ENCODE results near the gene LHFPL3.

The LHFPL3 gene

DNA sequence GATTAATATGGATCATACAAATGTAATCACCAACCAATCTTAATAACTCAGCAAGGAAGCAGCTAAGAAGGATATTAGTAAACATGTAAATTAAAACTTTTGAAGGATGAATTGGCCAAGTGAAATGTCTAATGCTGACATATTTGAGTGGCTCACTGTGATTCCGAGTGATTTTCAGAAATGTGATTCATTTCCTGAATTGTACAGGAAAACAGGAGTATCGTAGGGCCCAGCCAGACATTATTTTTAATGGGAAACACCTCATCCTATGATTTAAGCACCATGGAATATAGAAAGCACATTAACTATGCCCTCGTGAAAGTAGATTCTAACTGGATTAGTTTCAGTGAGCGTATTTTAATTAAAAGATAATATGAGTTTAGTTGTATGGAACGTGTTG lies 82.3 kb downstream of the LHFPL3 start:
- no peaks in the 10 kb centered on the region for H3K27me3 ChIP-seq (replicated peaks; ENCODE audit: control insufficient read depth, insufficient read depth, low read length, poor library complexity, severe bottlenecking)
- H3K9me3 ChIP-seq (ENCODE audit: control insufficient read depth, low read length): no peaks in the 10 kb centered on the region
- H3K4me1 ChIP-seq (ENCODE audit: control insufficient read depth, insufficient read depth, low read length, poor library complexity, severe bottlenecking): no peaks in the 10 kb centered on the region
- H3K36me3 ChIP-seq (ENCODE audit: control insufficient read depth, insufficient read depth, low read length): no peaks in the 10 kb centered on the region
- no peak overlapping the region for H3K27ac ChIP-seq (ENCODE audit: insufficient read depth, low read length, poor library complexity, severe bottlenecking)
- H3K4me3 ChIP-seq (ENCODE audit: insufficient read depth, low read depth, low read length, poor library complexity, severe bottlenecking): no peak overlapping the region
- DNase-seq: no peak

DNA sequence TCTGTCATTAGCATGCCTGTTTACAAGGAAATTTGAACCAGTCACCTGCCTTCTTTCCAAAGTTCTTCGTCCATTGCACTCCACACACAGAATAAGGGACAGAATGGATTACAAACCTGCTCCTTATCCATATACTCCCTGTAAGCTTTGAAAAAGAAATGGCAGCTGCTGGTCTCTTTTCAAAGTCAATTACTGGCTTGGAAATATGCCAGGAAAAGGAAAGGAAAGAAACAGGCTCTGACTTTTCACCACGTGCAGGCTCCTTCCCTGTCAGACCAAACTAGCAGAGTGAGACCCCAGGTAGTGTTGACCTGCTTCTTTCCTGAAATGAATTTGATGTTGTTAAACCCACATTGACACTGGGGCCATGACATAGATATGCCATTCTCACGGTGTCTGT lies 84.5 kb downstream of the LHFPL3 start:
- H3K36me3 ChIP-seq (ENCODE audit: control insufficient read depth, insufficient read depth, low read length): no peaks in the 10 kb centered on the region
- no peak for DNase-seq
- no peak overlapping the region for H3K27ac ChIP-seq (ENCODE audit: insufficient read depth, low read length, poor library complexity, severe bottlenecking)
- no peak overlapping the region for H3K4me3 ChIP-seq (ENCODE audit: insufficient read depth, low read depth, low read length, poor library complexity, severe bottlenecking)
- H3K27me3 ChIP-seq (replicated peaks; ENCODE audit: control insufficient read depth, insufficient read depth, low read length, poor library complexity, severe bottlenecking): no peaks in the 10 kb centered on the region
- H3K4me1 ChIP-seq (ENCODE audit: control insufficient read depth, insufficient read depth, low read length, poor library complexity, severe bottlenecking): no peaks in the 10 kb centered on the region
- H3K9me3 ChIP-seq (ENCODE audit: control insufficient read depth, low read length): no peaks in the 10 kb centered on the region

DNA sequence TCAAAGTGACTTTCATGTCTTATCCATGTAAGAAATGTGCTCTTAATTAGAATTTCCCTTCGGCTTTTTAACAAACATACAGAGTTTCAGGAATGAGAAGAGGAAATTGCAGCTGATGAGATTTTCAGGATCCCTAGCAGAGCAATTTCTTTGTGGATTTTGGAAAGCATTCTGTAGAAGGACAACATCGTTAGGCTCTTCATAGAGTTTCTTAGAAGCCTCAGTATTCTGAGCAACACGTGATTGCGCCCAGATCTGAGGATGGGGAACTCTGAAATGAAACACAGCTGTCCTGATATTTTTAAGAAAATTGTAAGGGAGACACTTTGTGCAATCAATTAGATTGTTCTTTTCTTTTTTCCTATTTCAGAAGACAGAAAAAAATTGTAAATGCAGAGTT lies 85.8 kb downstream of the LHFPL3 start:
- no peak overlapping the region for H3K4me3 ChIP-seq (ENCODE audit: insufficient read depth, low read depth, low read length, poor library complexity, severe bottlenecking)
- H3K27ac ChIP-seq (ENCODE audit: insufficient read depth, low read length, poor library complexity, severe bottlenecking): no peak overlapping the region
- no peaks in the 10 kb centered on the region for H3K9me3 ChIP-seq (ENCODE audit: control insufficient read depth, low read length)
- H3K36me3 ChIP-seq (ENCODE audit: control insufficient read depth, insufficient read depth, low read length): no peaks in the 10 kb centered on the region
- no peak for DNase-seq
- no peaks in the 10 kb centered on the region for H3K27me3 ChIP-seq (replicated peaks; ENCODE audit: control insufficient read depth, insufficient read depth, low read length, poor library complexity, severe bottlenecking)
- H3K4me1 ChIP-seq (ENCODE audit: control insufficient read depth, insufficient read depth, low read length, poor library complexity, severe bottlenecking): no peaks in the 10 kb centered on the region

DNA sequence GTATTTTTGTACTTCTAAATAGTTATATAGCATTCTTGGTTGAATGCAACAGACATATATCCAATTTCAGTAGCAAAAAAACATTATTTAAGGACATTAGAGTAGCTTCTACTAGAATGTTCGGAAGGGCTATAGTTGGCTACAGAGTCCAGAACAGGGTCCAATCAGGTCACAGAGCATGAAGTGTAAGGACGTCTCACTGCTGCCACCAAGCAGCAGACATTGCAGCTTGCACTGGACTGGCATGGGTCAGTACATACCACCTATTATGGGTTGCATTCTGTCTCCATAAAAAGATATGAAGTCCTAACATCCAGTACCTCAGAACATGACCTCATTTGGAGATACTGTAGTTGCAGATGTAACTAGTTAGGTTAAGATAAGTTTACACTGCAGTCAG lies 87.3 kb downstream of the LHFPL3 start:
- Histone ChIP-seq H3K9me3 (ENCODE audit: control insufficient read depth, low read length) (no peaks in the 10 kb centered on the region), H3K27me3 (replicated peaks; ENCODE audit: control insufficient read depth, insufficient read depth, low read length, poor library complexity, severe bottlenecking) (no peaks in the 10 kb centered on the region), H3K4me1 (ENCODE audit: control insufficient read depth, insufficient read depth, low read length, poor library complexity, severe bottlenecking) (no peaks in the 10 kb centered on the region), H3K36me3 (ENCODE audit: control insufficient read depth, insufficient read depth, low read length) (no peaks in the 10 kb centered on the region), H3K27ac (ENCODE audit: insufficient read depth, low read length, poor library complexity, severe bottlenecking) (no peak overlapping the region), H3K4me3 (ENCODE audit: insufficient read depth, low read depth, low read length, poor library complexity, severe bottlenecking) (no peak overlapping the region)
- no peak for DNase-seq

DNA sequence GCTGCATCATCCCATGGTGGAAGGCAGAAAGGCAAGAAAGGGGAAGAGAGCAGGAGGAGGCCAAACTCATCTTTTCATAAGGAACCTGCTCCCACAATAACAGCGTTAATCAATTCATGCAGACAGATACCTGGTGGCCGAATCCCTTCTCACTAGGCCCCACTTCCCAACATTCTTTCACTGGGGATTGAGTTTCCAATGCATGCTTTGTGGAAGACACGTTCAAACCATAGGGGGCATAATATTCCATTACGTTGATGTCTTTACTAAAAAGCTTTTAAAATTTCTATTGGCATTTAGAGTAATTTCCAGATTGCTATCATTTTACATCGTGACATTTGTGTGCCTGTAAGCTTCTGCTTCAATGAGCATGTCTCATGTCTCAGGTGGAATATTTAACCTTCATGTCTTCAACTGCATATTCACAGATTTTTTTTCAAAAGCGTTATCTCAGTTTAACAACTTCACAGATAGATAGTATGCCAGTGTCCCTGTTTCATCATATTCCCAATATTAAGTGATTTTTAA lies 88.5 kb downstream of the LHFPL3 start:
- no peak overlapping the region for H3K4me3 ChIP-seq (ENCODE audit: insufficient read depth, low read depth, low read length, poor library complexity, severe bottlenecking)
- H3K36me3 ChIP-seq (ENCODE audit: control insufficient read depth, insufficient read depth, low read length): no peaks in the 10 kb centered on the region
- no peak for DNase-seq
- H3K27ac ChIP-seq (ENCODE audit: insufficient read depth, low read length, poor library complexity, severe bottlenecking): no peak overlapping the region
- no peaks in the 10 kb centered on the region for H3K9me3 ChIP-seq (ENCODE audit: control insufficient read depth, low read length)
- no peaks in the 10 kb centered on the region for H3K27me3 ChIP-seq (replicated peaks; ENCODE audit: control insufficient read depth, insufficient read depth, low read length, poor library complexity, severe bottlenecking)
- H3K4me1 ChIP-seq (ENCODE audit: control insufficient read depth, insufficient read depth, low read length, poor library complexity, severe bottlenecking): no peaks in the 10 kb centered on the region

DNA sequence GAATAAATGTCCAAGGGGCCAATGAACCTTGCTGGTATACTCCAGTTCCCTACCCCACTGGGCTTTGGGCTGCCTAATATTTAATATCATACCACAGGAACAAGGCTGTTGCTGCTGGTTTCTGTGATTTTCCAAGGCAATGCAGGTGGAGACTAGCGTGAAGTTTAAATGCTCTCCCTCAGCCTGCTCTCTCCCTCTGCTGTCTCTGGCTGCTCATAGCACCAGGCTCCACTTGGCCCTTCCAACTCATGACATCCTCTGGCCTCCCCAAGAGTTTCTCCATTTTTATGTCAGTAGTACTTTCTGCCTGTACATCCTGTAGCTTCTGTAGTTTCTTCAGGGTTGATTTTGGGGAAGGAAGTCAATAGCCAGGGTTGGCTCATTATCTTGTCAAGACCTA lies 103.5 kb downstream of the LHFPL3 start:
- Histone ChIP-seq H3K36me3 (ENCODE audit: control insufficient read depth, insufficient read depth, low read length) (no peaks in the 10 kb centered on the region), H3K9me3 (ENCODE audit: control insufficient read depth, low read length) (no peaks in the 10 kb centered on the region), H3K27ac (ENCODE audit: insufficient read depth, low read length, poor library complexity, severe bottlenecking) (no peak overlapping the region), H3K4me1 (ENCODE audit: control insufficient read depth, insufficient read depth, low read length, poor library complexity, severe bottlenecking) (no peaks in the 10 kb centered on the region), H3K27me3 (replicated peaks; ENCODE audit: control insufficient read depth, insufficient read depth, low read length, poor library complexity, severe bottlenecking) (no peaks in the 10 kb centered on the region), H3K4me3 (ENCODE audit: insufficient read depth, low read depth, low read length, poor library complexity, severe bottlenecking) (no peak overlapping the region)
- no peak for DNase-seq

DNA sequence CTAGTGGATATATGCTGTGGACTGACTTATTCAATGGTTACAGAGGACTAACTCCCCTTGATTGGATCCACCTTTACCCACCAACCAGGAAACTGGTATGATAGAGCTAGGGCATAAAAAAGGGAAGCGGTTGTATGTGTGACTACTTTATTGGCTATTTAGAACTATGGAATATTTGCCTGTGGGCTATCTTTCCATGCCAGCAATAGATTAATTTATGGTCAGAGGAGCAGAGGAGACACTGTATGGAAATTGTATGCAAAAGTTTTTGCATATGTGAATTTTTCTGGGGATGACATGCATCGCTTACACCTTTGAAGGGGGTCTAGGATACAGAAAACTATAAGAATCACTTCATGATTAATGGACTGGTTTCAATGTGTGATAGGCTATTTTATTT lies 105.7 kb downstream of the LHFPL3 start:
- Histone ChIP-seq H3K27me3 (replicated peaks; ENCODE audit: control insufficient read depth, insufficient read depth, low read length, poor library complexity, severe bottlenecking) (no peaks in the 10 kb centered on the region), H3K36me3 (ENCODE audit: control insufficient read depth, insufficient read depth, low read length) (no peaks in the 10 kb centered on the region), H3K4me3 (ENCODE audit: insufficient read depth, low read depth, low read length, poor library complexity, severe bottlenecking) (no peak overlapping the region), H3K4me1 (ENCODE audit: control insufficient read depth, insufficient read depth, low read length, poor library complexity, severe bottlenecking) (no peaks in the 10 kb centered on the region), H3K27ac (ENCODE audit: insufficient read depth, low read length, poor library complexity, severe bottlenecking) (no peak overlapping the region), H3K9me3 (ENCODE audit: control insufficient read depth, low read length) (no peaks in the 10 kb centered on the region)
- DNase-seq: no peak

DNA sequence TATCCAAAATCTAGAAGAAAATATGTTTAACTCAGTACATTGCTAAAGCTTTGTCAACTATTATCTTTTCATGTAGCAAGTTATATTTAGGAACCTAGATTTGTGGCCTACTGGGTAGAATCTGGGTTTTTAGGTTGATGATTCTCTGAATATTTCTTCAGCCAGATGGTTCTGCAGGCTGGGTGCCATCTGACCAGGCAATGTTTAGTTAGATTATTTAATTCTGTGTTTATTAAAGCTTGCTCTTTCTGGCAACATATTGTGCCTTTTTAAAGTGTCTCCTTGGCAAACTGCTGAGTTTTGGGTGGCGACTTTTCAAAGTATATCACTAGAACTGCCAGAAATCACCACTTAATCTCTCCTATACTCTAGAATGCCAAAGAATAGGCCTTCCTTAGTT lies 114.1 kb downstream of the LHFPL3 start:
- H3K9me3 ChIP-seq (ENCODE audit: control insufficient read depth, low read length): no peaks in the 10 kb centered on the region
- H3K4me1 ChIP-seq (ENCODE audit: control insufficient read depth, insufficient read depth, low read length, poor library complexity, severe bottlenecking): no peaks in the 10 kb centered on the region
- no peak for DNase-seq
- no peak overlapping the region for H3K4me3 ChIP-seq (ENCODE audit: insufficient read depth, low read depth, low read length, poor library complexity, severe bottlenecking)
- H3K27me3 ChIP-seq (replicated peaks; ENCODE audit: control insufficient read depth, insufficient read depth, low read length, poor library complexity, severe bottlenecking): no peaks in the 10 kb centered on the region
- no peak overlapping the region for H3K27ac ChIP-seq (ENCODE audit: insufficient read depth, low read length, poor library complexity, severe bottlenecking)
- no peaks in the 10 kb centered on the region for H3K36me3 ChIP-seq (ENCODE audit: control insufficient read depth, insufficient read depth, low read length)

DNA sequence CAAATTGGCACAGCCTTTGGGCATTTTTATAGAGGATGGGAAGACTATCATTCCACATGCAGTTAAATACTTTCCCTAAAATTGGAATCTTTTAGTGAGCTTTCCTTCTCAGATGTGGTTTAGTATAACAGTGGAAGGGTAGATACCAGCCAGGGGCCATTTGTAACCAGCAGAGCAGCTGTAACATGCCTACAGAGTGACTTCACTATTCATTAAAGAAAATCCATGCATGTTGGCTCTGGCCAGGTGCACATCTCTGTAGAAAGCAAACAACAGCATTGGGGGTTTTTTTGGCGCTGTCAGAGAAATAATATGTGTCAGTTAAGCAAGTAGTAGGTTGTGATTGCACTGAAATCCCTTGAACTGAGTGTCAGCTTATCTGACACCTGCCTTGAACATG lies 115.6 kb downstream of the LHFPL3 start:
- Histone ChIP-seq H3K27ac (ENCODE audit: insufficient read depth, low read length, poor library complexity, severe bottlenecking) (no peak overlapping the region), H3K27me3 (replicated peaks; ENCODE audit: control insufficient read depth, insufficient read depth, low read length, poor library complexity, severe bottlenecking) (no peaks in the 10 kb centered on the region), H3K36me3 (ENCODE audit: control insufficient read depth, insufficient read depth, low read length) (no peaks in the 10 kb centered on the region), H3K4me1 (ENCODE audit: control insufficient read depth, insufficient read depth, low read length, poor library complexity, severe bottlenecking) (no peaks in the 10 kb centered on the region), H3K9me3 (ENCODE audit: control insufficient read depth, low read length) (no peaks in the 10 kb centered on the region), H3K4me3 (ENCODE audit: insufficient read depth, low read depth, low read length, poor library complexity, severe bottlenecking) (no peak overlapping the region)
- DNase-seq: no peak

DNA sequence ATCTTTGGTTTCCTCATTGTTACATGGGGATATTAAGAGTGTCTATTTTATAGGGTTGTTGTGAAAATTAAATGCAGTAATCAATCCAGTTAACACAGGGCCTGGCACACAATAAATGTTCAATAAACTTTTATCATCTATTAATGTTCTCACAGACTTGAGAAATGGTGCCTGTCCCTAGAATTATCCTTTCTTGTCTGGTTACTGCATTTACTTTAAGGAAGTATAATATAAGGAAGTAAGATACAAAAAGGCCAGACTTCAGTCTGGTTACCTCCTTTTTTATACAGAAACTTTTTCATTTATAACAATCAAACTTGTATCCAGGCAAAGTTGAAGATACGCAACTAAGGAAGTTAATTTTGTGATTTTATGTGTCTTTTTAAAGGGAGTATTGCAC lies 117.0 kb downstream of the LHFPL3 start:
- no peak for DNase-seq
- Histone ChIP-seq H3K27ac (ENCODE audit: insufficient read depth, low read length, poor library complexity, severe bottlenecking) (no peak overlapping the region), H3K27me3 (replicated peaks; ENCODE audit: control insufficient read depth, insufficient read depth, low read length, poor library complexity, severe bottlenecking) (no peaks in the 10 kb centered on the region), H3K9me3 (ENCODE audit: control insufficient read depth, low read length) (no peaks in the 10 kb centered on the region), H3K4me3 (ENCODE audit: insufficient read depth, low read depth, low read length, poor library complexity, severe bottlenecking) (no peak overlapping the region), H3K4me1 (ENCODE audit: control insufficient read depth, insufficient read depth, low read length, poor library complexity, severe bottlenecking) (no peaks in the 10 kb centered on the region), H3K36me3 (ENCODE audit: control insufficient read depth, insufficient read depth, low read length) (no peaks in the 10 kb centered on the region)

DNA sequence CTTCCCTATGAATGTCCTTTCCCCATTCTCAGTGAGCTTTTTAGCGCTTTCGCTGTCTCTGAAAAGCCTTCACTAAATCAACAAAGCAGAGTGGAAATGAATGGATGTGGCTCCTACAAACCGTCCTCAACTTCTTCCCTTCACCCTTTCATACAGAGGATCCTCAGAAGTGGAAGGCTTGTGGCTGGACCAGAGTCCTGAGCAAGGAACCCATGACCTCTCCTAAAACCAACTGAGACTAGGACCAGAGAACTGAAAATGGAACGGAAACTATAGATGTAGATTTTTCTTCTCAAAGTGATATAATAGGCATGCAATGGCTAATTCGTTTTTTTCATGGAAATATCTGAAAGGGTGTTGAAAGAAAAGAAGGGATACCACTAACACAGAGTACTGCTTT lies 122.5 kb downstream of the LHFPL3 start:
- no peak overlapping the region for H3K4me3 ChIP-seq (ENCODE audit: insufficient read depth, low read depth, low read length, poor library complexity, severe bottlenecking)
- H3K27me3 ChIP-seq (replicated peaks; ENCODE audit: control insufficient read depth, insufficient read depth, low read length, poor library complexity, severe bottlenecking): no peaks in the 10 kb centered on the region
- no peaks in the 10 kb centered on the region for H3K36me3 ChIP-seq (ENCODE audit: control insufficient read depth, insufficient read depth, low read length)
- H3K9me3 ChIP-seq (ENCODE audit: control insufficient read depth, low read length): no peaks in the 10 kb centered on the region
- H3K4me1 ChIP-seq (ENCODE audit: control insufficient read depth, insufficient read depth, low read length, poor library complexity, severe bottlenecking): no peaks in the 10 kb centered on the region
- H3K27ac ChIP-seq (ENCODE audit: insufficient read depth, low read length, poor library complexity, severe bottlenecking): no peak overlapping the region
- DNase-seq: no peak

All from effector memory CD4-positive, alpha-beta T cell (primary cell).